PC-9 (cell line): ENCODE data around the gene MAP2K6. TPM values are rescaled to one million over a fixed set of nuclear protein-coding genes. Genes with fewer than 3 reads are reported as not detected.

Experiments
- BruUV-seq: library from RNA; stranded (reverse); fragments of 400-500 nt; replicated peaks from 2 replicates; lab custom pipeline; 2021; lab: Mats Ljungman, UMichigan
- CTCF ChIA-PET: fragments of 300-600 bp; sonication (Branson Sonifier 250); formaldehyde crosslinking; loops from one replicate; lab custom pipeline; 2022; ENCODE audit warnings: antibody characterized with exemption; lab: Charles Lee
- POLR2A ChIA-PET: fragments of 300-600 bp; sonication (Branson Sonifier 250); formaldehyde crosslinking; loops from one replicate; lab custom pipeline; 2022; ENCODE audit warnings: antibody characterized with exemption; ENCODE audit not compliant: unreplicated experiment; lab: Charles Lee
- DNase-seq, 2 experiments: peaks; one replicate each; pipeline versions ENCODE4 v3.0.0 to v3.0.0-alpha.2; 2015 to 2022; ENCODE audit warnings: mixed read lengths in 1 of 2
- H2AFZ ChIP-seq: fragments of 200-600 bp; sonication (generic); 2 replicates; pipeline ENCODE4 v1.8.1; 2017; ENCODE audit warnings: antibody characterized with exemption
- H3F3A ChIP-seq: fragments of 200-600 bp; sonication (generic); 2 replicates; pipeline ENCODE4 v1.8.1; 2017; ENCODE audit warnings: antibody characterized with exemption, mild to moderate bottlenecking, low read depth; ENCODE audit not compliant: insufficient read depth
- H3K27ac ChIP-seq: fragments of 200-600 bp; sonication (generic); 2 replicates; pipeline ENCODE4 v1.6.1; 2016; ENCODE audit warnings: mixed run types
- H3K27me3 ChIP-seq: fragments of 200-600 bp; sonication (generic); 2 replicates; pipeline ENCODE4 v1.6.1; 2016; ENCODE audit warnings: low read depth, mixed run types; ENCODE audit not compliant: insufficient read depth
- H3K36me3 ChIP-seq: fragments of 200-600 bp; sonication (generic); 2 replicates; pipeline ENCODE4 v1.6.1; 2016; ENCODE audit warnings: low read depth, mixed run types
- H3K4me1 ChIP-seq: fragments of 200-600 bp; sonication (generic); replicated peaks from 2 replicates; pipeline ENCODE4 v1.6.1; 2016; ENCODE audit warnings: mixed run types; ENCODE audit not compliant: insufficient read depth
- H3K4me2 ChIP-seq: fragments of 200-600 bp; sonication (generic); 2 replicates; pipeline ENCODE4 v1.6.1; 2017; ENCODE audit warnings: mixed run types
- H3K4me3 ChIP-seq: fragments of 200-600 bp; sonication (generic); 2 replicates; pipeline ENCODE4 v1.6.1; 2016; ENCODE audit warnings: mixed run types
- H3K79me2 ChIP-seq: fragments of 200-600 bp; sonication (generic); 2 replicates; pipeline ENCODE4 v1.6.1; 2017; ENCODE audit warnings: low read depth, mixed run types
- H3K9me2 ChIP-seq: fragments of 200-600 bp; sonication (generic); 2 replicates; pipeline ENCODE4 v1.8.1; 2017; ENCODE audit warnings: mild to moderate bottlenecking; ENCODE audit not compliant: insufficient read depth
- H3K9me3 ChIP-seq: fragments of 200-600 bp; sonication (generic); 2 replicates; pipeline ENCODE4 v1.8.1; 2016; ENCODE audit warnings: low read depth; ENCODE audit not compliant: insufficient read depth
- H4K20me1 ChIP-seq: fragments of 200-600 bp; sonication (generic); 2 replicates; pipeline ENCODE4 v1.8.1; 2017; ENCODE audit not compliant: insufficient read depth
- EZH2 ChIP-seq: fragments of 200-600 bp; sonication (generic); IDR thresholded peaks from 2 replicates; pipeline ENCODE4 v1.8.0; 2017; ENCODE audit warnings: antibody characterized with exemption, low read depth
- intact Hi-C: fragments of 100-400 bp; cut with micrococcal nuclease; formaldehyde crosslinking; loops from one replicate; pipeline ENCODE4 v1.10.0; 2022; ENCODE audit not compliant: unreplicated experiment
- total RNA-seq: library from RNA; stranded (reverse); gene quantifications from 2 replicates; pipeline ENCODE4 v1.2.3, GENCODE V29; 2021
- TF ChIP-seq, protein P1 (sequence below): fragments of 200-600 bp; sonication (generic); conservative IDR thresholded peaks from 2 replicates; pipeline ENCODE4 v1.6.1; 2017; ENCODE audit warnings: mixed run types, antibody characterized with exemption, mild to moderate bottlenecking, moderate library complexity

Gene MAP2K6
- total RNA-seq, 1 experiment from 2014 or later = 1.6 TPM

DNA sequence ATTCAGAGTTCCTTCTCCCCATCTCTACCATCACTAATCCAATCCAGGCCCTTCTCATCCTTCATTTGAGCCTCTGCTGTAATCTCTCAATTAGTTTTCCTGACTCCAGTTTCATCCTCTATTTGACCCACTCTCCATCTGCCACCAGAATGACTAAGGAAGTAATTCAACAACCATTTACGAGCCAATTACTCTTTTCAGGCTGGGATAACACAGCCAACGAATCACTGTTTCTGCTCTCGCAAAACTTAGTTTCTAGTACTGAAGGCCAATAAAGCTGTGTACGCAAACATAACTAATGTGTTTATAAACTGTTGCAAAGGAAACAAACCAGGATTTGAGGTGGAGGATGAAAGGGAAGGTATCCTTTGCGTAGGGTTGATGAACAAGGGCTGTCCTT is 53.7 kb downstream of the MAP2K6 start:
- H3K27me3 ChIP-seq = no peaks in the 10 kb centered on the region
- no peaks in the 10 kb centered on the region for H3K9me2 ChIP-seq
- no peaks in the 10 kb centered on the region; the same call in 1 of the 2 replicates for H3K9me3 ChIP-seq
- H3F3A ChIP-seq = no peaks in the 10 kb centered on the region
- ChIA-PET POLR2A (no interaction called here), CTCF (no interaction called here)
- no peak overlapping the region for H2AFZ ChIP-seq
- H3K4me3 ChIP-seq = no peak overlapping the region
- H3K4me2 ChIP-seq = no peak overlapping the region
- no peak for DNase-seq
- no peak overlapping the region for H3K27ac ChIP-seq
- intact Hi-C loops = no loop called here
- no TSS peak for BruUV-seq
- no peaks in the 10 kb centered on the region for H4K20me1 ChIP-seq
- H3K4me1 ChIP-seq = 0 out of 2 replicates have a peak, but pooled peaks cover 4% of the 10 kb centered on the region
- no peaks in the 10 kb centered on the region for H3K36me3 ChIP-seq
- TF ChIP-seq, protein P1, sequence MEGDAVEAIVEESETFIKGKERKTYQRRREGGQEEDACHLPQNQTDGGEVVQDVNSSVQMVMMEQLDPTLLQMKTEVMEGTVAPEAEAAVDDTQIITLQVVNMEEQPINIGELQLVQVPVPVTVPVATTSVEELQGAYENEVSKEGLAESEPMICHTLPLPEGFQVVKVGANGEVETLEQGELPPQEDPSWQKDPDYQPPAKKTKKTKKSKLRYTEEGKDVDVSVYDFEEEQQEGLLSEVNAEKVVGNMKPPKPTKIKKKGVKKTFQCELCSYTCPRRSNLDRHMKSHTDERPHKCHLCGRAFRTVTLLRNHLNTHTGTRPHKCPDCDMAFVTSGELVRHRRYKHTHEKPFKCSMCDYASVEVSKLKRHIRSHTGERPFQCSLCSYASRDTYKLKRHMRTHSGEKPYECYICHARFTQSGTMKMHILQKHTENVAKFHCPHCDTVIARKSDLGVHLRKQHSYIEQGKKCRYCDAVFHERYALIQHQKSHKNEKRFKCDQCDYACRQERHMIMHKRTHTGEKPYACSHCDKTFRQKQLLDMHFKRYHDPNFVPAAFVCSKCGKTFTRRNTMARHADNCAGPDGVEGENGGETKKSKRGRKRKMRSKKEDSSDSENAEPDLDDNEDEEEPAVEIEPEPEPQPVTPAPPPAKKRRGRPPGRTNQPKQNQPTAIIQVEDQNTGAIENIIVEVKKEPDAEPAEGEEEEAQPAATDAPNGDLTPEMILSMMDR = no peak
- no peak for TF ChIP-seq EZH2
- H3K79me2 ChIP-seq = no peaks in the 10 kb centered on the region

DNA sequence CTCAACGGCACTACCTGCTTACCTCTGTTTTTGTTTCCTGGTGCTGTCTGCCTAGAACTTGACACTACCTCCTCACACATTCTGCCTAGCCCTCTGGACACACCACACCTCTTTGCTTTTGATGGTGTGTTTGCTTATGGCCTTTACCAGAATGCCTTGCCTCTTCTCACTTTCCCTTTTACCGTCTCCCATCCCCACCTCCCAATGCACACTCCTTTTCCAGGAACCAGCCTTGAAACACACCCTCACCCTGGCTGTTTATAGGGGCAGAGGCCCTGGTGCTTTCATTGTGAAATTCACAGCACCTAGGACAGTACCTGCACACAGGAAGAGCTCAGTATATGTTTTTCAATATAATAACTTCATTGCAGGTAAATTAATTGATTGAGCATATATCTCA is 56.2 kb downstream of the MAP2K6 start:
- no peaks in the 10 kb centered on the region for H3K27me3 ChIP-seq
- ChIA-PET CTCF (no interaction called here), POLR2A (no interaction called here)
- no TSS peak for BruUV-seq
- H4K20me1 ChIP-seq = no peaks in the 10 kb centered on the region
- no peaks in the 10 kb centered on the region for H3K79me2 ChIP-seq
- H3K4me1 ChIP-seq = 0 out of 2 replicates have a peak, but pooled peaks cover 4% of the 10 kb centered on the region
- H3K36me3 ChIP-seq = no peaks in the 10 kb centered on the region
- no peak overlapping the region for H3K4me3 ChIP-seq
- no peak for DNase-seq
- H3K9me3 ChIP-seq = no peaks in the 10 kb centered on the region; the same call in 1 of the 2 replicates
- H3K9me2 ChIP-seq = no peaks in the 10 kb centered on the region
- no peaks in the 10 kb centered on the region for H3F3A ChIP-seq
- no peak overlapping the region for H2AFZ ChIP-seq
- TF ChIP-seq, protein P1 = no peak
- TF ChIP-seq EZH2 = no peak
- no peak overlapping the region for H3K4me2 ChIP-seq
- no peak overlapping the region for H3K27ac ChIP-seq
- intact Hi-C loops = no loop called here

DNA sequence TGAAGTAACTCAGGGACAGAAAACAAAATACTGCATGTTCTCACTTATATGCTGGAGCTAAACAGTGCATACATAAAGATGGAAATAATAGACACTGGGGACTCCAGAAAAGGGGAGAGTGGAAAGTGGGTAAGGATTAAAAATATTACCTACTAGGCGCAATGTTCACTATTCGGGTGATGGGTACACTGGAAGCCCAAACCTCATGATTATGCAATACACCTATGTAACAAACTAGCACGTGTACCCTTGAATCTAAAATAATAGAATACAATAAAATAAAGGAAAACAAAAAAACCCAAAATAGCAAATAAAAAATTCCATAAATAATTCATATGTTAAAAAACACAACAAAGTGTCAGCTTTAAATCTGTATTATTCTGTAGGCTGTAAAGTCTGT is 56.9 kb downstream of the MAP2K6 start:
- H3K4me3 ChIP-seq = no peak overlapping the region
- no peaks in the 10 kb centered on the region; the same call in 1 of the 2 replicates for H3K9me3 ChIP-seq
- DNase-seq = no peak
- BruUV-seq = no TSS peak
- H3K27me3 ChIP-seq = no peaks in the 10 kb centered on the region
- no peaks in the 10 kb centered on the region for H3F3A ChIP-seq
- TF ChIP-seq, protein P1 = no peak
- no peak for TF ChIP-seq EZH2
- no peaks in the 10 kb centered on the region for H3K36me3 ChIP-seq
- H4K20me1 ChIP-seq = no peaks in the 10 kb centered on the region
- H3K4me2 ChIP-seq = no peak overlapping the region
- H3K4me1 ChIP-seq = 0 out of 2 replicates have a peak, but pooled peaks cover 2% of the 10 kb centered on the region
- H2AFZ ChIP-seq = no peak overlapping the region
- intact Hi-C loops = no loop called here
- ChIA-PET POLR2A (no interaction called here), CTCF (no interaction called here)
- no peaks in the 10 kb centered on the region for H3K9me2 ChIP-seq
- no peak overlapping the region for H3K27ac ChIP-seq
- no peaks in the 10 kb centered on the region for H3K79me2 ChIP-seq
